AG10803 (cell line): Measurements from ENCODE around the gene GNB5.

ENCODE experiments used
- DNase-seq: peaks from one replicate; pipeline ENCODE4 v3.0.0; 2010; ENCODE audit warnings: low read depth
- H3K4me3 ChIP-seq: 2 replicates; pipeline ENCODE4 v1.5.1; 2011; ENCODE audit warnings: mild to moderate bottlenecking, low read length, control low read depth
- TF ChIP-seq, protein P1 (sequence below): conservative IDR thresholded peaks from 2 replicates; pipeline ENCODE4 v1.5.1; 2011; ENCODE audit warnings: mild to moderate bottlenecking, low read length, control low read depth, inconsistent platforms

GNB5 gene

DNA sequence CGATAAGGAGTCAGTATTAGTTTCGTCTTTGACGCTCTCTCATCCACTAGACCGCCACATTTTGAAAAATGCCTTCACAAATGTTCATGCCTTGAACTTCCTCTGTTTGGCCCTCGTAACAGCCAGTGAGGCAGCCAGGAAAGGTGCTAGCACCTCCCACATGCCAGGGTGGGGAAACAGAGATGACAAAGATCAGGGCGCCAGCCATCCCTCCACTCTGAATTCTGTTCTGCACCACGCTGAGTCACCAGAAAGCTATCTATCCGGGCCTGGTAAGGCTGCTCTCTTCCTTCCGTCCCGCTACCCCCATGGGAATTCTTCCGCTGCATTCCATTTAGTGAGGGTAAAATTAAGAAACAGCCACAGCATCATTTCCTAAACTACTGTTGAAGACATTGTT is 47.3 kb downstream of the GNB5 start:
- no peak overlapping the region for H3K4me3 ChIP-seq
- DNase-seq = peak; percentile 98
- TF ChIP-seq, protein P1, sequence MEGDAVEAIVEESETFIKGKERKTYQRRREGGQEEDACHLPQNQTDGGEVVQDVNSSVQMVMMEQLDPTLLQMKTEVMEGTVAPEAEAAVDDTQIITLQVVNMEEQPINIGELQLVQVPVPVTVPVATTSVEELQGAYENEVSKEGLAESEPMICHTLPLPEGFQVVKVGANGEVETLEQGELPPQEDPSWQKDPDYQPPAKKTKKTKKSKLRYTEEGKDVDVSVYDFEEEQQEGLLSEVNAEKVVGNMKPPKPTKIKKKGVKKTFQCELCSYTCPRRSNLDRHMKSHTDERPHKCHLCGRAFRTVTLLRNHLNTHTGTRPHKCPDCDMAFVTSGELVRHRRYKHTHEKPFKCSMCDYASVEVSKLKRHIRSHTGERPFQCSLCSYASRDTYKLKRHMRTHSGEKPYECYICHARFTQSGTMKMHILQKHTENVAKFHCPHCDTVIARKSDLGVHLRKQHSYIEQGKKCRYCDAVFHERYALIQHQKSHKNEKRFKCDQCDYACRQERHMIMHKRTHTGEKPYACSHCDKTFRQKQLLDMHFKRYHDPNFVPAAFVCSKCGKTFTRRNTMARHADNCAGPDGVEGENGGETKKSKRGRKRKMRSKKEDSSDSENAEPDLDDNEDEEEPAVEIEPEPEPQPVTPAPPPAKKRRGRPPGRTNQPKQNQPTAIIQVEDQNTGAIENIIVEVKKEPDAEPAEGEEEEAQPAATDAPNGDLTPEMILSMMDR = no peak

DNA sequence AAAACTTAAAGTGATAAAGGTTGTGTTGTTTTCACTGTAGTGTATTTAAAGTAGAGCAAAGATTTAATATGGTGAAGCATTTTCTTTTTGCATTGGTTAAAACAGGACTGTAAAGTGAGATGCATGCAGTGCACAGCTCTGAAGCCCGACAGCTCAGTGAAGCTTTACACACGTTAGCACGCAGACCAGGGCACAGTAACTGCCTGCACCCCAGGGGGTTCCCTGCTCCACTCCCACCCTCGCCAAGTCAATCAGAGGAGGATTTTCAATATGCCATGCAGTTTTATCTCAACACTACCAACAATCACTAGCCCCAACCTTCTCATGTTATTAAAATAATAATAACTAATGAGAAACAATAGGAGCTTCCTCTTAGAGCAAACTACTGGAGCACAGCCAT is 50.5 kb downstream of the GNB5 start:
- no peak overlapping the region for H3K4me3 ChIP-seq
- no peak for DNase-seq
- TF ChIP-seq, protein P1 = no peak

DNA sequence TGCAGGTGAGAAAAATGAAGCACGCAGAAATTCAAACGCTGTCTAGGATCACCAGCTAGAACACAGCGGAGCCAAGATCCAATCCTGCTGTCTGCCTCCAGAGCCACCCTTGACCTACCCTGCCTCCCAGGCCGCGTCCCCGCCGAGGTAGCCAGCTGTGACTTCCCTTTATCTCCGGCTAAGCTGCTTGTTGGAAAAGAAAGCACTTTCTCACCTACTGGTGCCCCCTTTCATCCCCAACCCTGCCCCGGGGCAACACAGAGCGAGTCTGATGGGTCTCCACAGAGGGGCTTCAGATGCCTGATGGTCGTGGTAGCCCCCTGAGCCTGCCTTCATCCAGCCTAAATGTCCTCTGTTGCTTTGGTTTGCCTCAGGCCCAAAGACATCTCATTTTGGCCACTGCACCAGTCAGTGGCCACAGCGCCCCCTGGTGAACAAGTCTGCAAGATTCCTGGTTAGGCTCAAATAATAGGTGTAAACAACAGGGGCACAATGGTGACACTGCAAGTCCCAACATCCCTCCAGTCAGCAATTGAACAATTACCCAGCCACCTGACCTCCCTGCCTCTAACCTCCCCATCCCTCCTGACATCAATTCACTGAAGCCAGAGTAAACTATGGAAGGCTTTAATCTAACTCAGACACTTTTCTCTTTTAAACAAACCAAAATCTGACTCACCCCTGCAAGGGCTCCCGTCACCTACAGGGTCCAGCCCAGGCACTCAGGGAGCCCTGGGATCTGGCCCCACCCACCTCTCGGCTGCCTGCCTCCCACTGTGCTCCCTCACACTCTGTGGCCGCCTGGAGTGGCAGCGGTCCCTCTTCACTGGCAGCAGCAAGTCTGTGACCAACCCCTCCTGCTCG is 51.4 kb downstream of the GNB5 start:
- TF ChIP-seq, protein P1 = peak; percentile 88
- DNase-seq = peak; percentile 65

DNA sequence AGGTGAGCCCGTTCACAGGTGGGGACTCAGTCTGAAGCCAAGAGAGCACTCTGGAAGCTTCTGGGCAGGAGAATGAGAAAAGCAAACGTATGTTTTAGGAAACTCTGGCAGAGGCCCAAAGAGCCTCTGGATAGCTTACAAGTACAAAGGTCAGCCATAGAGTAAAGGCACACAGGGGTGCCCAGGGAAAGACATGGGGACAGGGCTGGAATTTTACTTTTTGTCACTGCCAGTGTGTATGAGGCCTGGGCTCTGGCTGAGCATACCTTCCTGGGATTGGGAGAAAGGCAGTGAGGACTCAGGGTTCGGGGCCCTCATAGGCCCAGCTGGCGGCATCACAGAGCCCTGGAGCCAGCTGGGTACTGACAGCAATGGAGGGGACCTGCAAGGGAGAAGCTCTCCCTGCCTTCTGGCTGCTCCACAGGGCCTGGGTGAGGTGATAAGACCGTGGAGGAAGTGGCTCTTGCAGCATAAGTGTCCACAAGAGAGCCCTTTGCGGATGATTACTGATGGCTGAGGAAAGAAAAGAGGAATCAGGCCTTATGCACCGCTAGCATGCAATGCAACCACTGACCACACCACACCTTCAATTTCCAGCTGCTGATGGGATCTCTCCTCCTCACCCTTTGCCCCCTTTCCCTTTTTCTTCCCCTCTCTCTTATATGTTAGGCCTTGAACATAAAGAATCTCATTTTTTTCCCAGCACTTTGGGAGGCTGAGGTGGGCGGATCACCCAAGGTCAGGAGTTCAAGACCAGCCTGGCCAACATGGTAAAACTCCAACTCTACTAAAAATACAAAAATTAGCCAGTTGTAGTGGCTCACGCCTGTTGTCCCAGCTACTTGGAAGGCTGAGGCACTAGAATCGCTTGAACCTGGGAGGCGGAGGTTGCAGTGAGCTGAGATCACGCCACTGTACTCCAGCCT is 53.5 kb downstream of the GNB5 start:
- TF ChIP-seq, protein P1 = no peak
- no peak for DNase-seq
- H3K4me3 ChIP-seq = no peak overlapping the region

More for the DNA sequence above, 51.4 kb downstream of the GNB5 start:
- H3K4me3 ChIP-seq = no peak overlapping the region

DNA sequence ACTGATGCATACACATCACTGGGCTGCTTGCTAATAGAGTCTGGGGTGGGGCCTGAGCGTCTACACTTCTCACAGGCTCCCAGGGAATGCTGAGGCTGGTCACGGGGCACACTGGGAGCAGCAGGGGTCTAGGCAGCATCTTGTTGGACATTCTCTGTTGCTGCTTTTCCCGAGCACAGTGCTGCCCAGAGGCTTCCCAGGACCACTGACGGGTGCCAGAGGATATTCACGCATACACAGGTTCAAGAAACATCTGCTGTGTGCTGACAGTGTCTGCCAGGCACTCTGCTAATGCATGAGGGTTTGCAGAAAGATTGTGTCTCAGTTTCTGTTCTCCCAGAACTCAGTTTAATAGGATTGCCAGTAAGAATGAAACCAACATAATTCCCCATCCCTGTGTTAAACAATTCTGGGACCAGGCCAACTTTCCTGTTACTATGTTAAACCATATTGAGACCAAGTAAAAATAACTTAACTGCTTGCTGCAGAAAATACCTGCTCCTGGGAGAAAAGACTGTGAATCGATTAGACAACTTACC is 54.7 kb downstream of the GNB5 start:
- TF ChIP-seq, protein P1 = no peak
- no peak overlapping the region for H3K4me3 ChIP-seq
- DNase-seq = peak; percentile 20

DNA sequence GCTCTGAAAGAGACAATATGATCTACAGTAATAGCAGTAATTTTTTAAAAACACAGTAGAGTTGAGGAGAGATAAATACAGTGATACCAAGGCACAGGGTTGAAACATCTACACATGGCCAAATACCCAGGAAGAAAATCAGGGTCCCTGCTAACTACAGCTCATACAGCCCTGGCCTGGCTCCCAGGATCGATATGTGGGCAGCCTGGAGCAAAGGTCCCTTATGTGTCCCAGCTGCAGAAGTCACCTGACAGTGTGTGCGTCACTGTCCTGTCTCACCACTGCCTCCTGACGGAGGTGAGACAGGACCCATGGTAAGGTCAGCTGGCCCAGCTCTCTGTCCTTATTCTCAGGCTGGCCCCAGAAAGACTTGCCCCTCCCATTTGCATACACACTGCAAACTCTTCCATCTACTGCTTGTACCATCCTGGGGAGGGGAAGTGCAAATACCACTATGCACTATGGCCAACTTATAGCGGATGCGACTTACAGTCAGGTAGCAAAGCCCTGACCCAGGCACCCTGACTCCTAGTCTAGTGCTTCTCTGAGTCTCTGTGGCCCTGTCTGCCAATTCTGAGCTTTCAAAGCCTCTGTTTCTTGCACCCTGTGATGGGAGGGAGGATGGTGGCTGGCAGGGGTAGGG is 56.6 kb downstream of the GNB5 start:
- TF ChIP-seq, protein P1 = no peak
- no peak overlapping the region for H3K4me3 ChIP-seq
- DNase-seq = no peak
